Measurements from ENCODE around the gene FAM81B. TPM values are rescaled to one million over a fixed set of nuclear protein-coding genes. Genes with fewer than 3 reads are reported as not detected.

FAM81B gene
- polyA plus RNA-seq, 1 of the 3 experiments (the other 2 are of a cell fraction): 0.21 TPM

DNA sequence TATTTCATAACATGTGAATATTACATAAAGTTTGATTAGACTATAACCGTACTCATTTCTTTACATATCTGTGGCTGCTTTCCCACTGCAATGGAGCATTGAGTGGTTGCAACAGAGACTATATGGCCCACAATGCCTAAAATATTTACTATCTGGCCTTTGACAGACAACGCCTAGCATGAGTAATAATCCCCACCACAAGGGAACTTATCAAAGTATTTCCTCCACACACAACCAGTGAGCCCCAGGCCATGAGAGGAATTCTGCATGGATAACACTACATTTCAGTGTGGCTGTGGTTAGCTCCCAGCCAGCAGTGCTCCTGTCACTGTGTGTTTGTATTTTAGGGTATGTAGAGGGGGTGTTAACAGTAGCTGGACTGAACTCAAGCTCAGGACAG lies 54.8 kb downstream of the FAM81B start (continued):
- TF ChIP-seq, protein P1, sequence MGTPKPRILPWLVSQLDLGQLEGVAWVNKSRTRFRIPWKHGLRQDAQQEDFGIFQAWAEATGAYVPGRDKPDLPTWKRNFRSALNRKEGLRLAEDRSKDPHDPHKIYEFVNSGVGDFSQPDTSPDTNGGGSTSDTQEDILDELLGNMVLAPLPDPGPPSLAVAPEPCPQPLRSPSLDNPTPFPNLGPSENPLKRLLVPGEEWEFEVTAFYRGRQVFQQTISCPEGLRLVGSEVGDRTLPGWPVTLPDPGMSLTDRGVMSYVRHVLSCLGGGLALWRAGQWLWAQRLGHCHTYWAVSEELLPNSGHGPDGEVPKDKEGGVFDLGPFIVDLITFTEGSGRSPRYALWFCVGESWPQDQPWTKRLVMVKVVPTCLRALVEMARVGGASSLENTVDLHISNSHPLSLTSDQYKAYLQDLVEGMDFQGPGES (IDR thresholded peaks at IDR 0.05; ENCODE audit: low read depth, low read length): no peak
- no peak for TF ChIP-seq FOXJ3 (CRISPR knock-in tag; IDR thresholded peaks at IDR 0.05)

DNA sequence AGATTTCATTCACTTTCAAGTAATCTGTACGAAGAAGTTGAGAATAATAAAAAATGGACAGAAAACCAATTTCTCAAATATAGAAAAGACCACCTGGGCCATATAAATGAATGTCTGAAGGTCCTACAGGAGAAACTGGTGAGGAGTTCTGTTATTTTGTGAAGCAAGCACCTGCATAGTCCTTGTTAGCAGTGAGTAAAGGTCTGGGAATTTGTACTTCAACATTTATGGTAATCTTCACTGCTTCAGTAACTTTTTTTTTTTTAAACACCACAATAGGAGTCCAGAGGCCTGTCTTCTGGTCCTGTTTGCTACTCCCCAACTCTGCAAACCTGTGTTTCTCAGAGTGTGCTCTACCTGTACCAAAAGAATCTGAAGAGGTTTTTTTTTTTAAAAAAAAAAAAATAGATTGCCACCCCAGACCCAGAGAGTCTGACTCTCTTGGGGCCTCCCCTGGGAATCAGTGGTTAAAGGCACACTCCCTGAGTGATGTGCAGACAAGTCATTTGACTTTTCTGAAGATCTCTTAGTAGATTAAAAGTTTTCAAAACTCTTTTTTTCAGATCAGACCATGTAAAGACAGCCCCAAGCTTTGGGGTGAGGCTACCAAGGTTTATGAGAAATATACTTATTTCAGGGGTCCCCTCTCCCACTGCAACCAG lies 55.5 kb downstream of the FAM81B start:
- Histone ChIP-seq H3K9me3 (no peaks in the 10 kb centered on the region), H3K9ac (no peak overlapping the region), H3K4me1 (ENCODE audit: control insufficient read depth in 1 of 2, insufficient read depth in 2 of 2, low read depth in 1 of 2, low read length in 1 of 2) (no peaks in the 10 kb centered on the region), H3K27ac (ENCODE audit: low read depth in 2 of 2, low read length in 1 of 2) (no peak overlapping the region), H3K4me2 (no peak overlapping the region), H3F3A (replicated peaks; ENCODE audit: insufficient read depth) (no peaks in the 10 kb centered on the region), H4K20me1 (ENCODE audit: insufficient read depth) (no peaks in the 10 kb centered on the region), H2AFZ (ENCODE audit: low read depth) (no peak overlapping the region), H3K27me3 (ENCODE audit: insufficient read depth) (no peaks in the 10 kb centered on the region), H3K4me3 (ENCODE audit: low read depth in 2 of 2, low read length in 1 of 2) (no peak overlapping the region), H3K9me2 (no peaks in the 10 kb centered on the region), H3K79me2 (ENCODE audit: insufficient read depth) (no peaks in the 10 kb centered on the region), H3K36me3 (replicated peaks in 1 of 2; ENCODE audit: control insufficient read depth in 1 of 2, insufficient read depth in 2 of 2, low read length in 1 of 2) (peaks cover 0 to 4% of the 10 kb centered on the region in 2 experiments)
- 43% methylated on average over 1 of the region's 1 CpG for WGBS (ENCODE audit: low lambda C conversion rate)
- TF ChIP-seq RXRA (IDR thresholded peaks at IDR 0.05; ENCODE audit: borderline replicate concordance, low read depth) (no peak), MEF2A (IDR thresholded peaks at IDR 0.05; ENCODE audit: borderline replicate concordance, low read depth) (no peak)
- no peak for DNase-seq
- CTCF ChIA-PET: interaction anchor here (2.0 kb wide), 1 partner anchor 15 kb away, joined by 5 read pairs; no protein-coding TSS in a partner anchor
- POLR2A ChIA-PET: no interaction called here

DNA sequence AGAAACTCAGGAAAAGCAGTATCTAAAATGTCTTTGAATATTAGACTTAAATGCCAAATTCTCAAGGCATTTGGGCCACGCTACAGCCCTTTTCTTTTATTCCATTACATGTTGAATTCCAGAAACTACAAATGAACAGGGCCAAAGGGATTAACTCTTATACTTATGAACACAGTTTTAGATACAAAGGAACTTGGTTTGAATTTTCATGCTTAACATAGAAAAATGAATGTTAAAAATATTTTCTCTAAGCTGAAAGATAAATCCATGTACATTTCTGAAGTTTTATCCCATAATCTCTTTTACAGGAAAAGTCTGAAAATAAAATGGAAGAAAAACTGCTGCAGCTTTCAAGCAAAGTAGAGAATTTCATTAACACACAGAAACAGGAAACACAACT lies 56.8 kb downstream of the FAM81B start:
- no peak overlapping the region for H2AFZ ChIP-seq (ENCODE audit: low read depth)
- POLR2A ChIA-PET: no interaction called here

More for the DNA sequence above, 56.8 kb downstream of the FAM81B start:
- H3K4me3 ChIP-seq (ENCODE audit: low read depth in 2 of 2, low read length in 1 of 2): no peak overlapping the region
- CTCF ChIA-PET: interaction anchor here (2.0 kb wide), 1 partner anchor 14 kb away, joined by 5 read pairs; no protein-coding TSS in a partner anchor
- no peak overlapping the region for H3K27ac ChIP-seq (ENCODE audit: low read depth in 2 of 2, low read length in 1 of 2)
- peaks cover 0 to 4% of the 10 kb centered on the region in 2 experiments for H3K36me3 ChIP-seq (replicated peaks in 1 of 2; ENCODE audit: control insufficient read depth in 1 of 2, insufficient read depth in 2 of 2, low read length in 1 of 2)
- H3F3A ChIP-seq (replicated peaks; ENCODE audit: insufficient read depth): no peaks in the 10 kb centered on the region
- no peak for DNase-seq
- no peaks in the 10 kb centered on the region for H3K9me3 ChIP-seq
- H3K79me2 ChIP-seq (ENCODE audit: insufficient read depth): no peaks in the 10 kb centered on the region
- TF ChIP-seq FOXM1 (IDR thresholded peaks at IDR 0.05; ENCODE audit: low read depth): no peak
- no peak for TF ChIP-seq FOSL2 (IDR thresholded peaks at IDR 0.05; ENCODE audit: borderline replicate concordance, low read depth)
- no peak for TF ChIP-seq ELF1 (IDR thresholded peaks at IDR 0.05)
- TF ChIP-seq RAD21 (IDR thresholded peaks at IDR 0.05; ENCODE audit: low read length): no peak
- TF ChIP-seq, protein P2, sequence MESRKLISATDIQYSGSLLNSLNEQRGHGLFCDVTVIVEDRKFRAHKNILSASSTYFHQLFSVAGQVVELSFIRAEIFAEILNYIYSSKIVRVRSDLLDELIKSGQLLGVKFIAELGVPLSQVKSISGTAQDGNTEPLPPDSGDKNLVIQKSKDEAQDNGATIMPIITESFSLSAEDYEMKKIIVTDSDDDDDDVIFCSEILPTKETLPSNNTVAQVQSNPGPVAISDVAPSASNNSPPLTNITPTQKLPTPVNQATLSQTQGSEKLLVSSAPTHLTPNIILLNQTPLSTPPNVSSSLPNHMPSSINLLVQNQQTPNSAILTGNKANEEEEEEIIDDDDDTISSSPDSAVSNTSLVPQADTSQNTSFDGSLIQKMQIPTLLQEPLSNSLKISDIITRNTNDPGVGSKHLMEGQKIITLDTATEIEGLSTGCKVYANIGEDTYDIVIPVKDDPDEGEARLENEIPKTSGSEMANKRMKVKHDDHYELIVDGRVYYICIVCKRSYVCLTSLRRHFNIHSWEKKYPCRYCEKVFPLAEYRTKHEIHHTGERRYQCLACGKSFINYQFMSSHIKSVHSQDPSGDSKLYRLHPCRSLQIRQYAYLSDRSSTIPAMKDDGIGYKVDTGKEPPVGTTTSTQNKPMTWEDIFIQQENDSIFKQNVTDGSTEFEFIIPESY (IDR thresholded peaks at IDR 0.05; ENCODE audit: borderline replicate concordance, low read depth): no peak
- TF ChIP-seq NFIC (IDR thresholded peaks at IDR 0.05; ENCODE audit: borderline replicate concordance): no peak
- TF ChIP-seq FOXJ3 (CRISPR knock-in tag; IDR thresholded peaks at IDR 0.05): no peak
- no peak for TF ChIP-seq EP300 (IDR thresholded peaks at IDR 0.05; ENCODE audit: borderline replicate concordance in 1 of 2, low read depth in 1 of 2, low read length in 1 of 2)
- TF ChIP-seq MXI1 (IDR thresholded peaks at IDR 0.05; ENCODE audit: low read depth, low read length): no peak
- TF ChIP-seq TCF12 (IDR thresholded peaks at IDR 0.05): no peak
- TF ChIP-seq, protein P1 (IDR thresholded peaks at IDR 0.05; ENCODE audit: low read depth, low read length): no peak
- TF ChIP-seq TAF1 (IDR thresholded peaks at IDR 0.05; ENCODE audit: borderline replicate concordance, low read depth, low read length): no peak
- no peak for TF ChIP-seq NRF1 (IDR thresholded peaks at IDR 0.05; ENCODE audit: low read depth, low read length)
- TF ChIP-seq RFX5 (IDR thresholded peaks at IDR 0.05; ENCODE audit: low read length): no peak
- TF ChIP-seq, protein P3, sequence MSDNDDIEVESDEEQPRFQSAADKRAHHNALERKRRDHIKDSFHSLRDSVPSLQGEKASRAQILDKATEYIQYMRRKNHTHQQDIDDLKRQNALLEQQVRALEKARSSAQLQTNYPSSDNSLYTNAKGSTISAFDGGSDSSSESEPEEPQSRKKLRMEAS (IDR thresholded peaks at IDR 0.05; ENCODE audit: low read depth): no peak
- TF ChIP-seq GABPA (IDR thresholded peaks at IDR 0.05; ENCODE audit: low read depth): no peak
- no peak for TF ChIP-seq RCOR1 (IDR thresholded peaks at IDR 0.05; ENCODE audit: low read length)
- no peak for TF ChIP-seq RXRA (IDR thresholded peaks at IDR 0.05; ENCODE audit: borderline replicate concordance, low read depth)
- TF ChIP-seq, protein P4, sequence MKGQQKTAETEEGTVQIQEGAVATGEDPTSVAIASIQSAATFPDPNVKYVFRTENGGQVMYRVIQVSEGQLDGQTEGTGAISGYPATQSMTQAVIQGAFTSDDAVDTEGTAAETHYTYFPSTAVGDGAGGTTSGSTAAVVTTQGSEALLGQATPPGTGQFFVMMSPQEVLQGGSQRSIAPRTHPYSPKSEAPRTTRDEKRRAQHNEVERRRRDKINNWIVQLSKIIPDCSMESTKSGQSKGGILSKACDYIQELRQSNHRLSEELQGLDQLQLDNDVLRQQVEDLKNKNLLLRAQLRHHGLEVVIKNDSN (IDR thresholded peaks at IDR 0.05; ENCODE audit: borderline replicate concordance, low read depth): no peak
- H4K20me1 ChIP-seq (ENCODE audit: insufficient read depth): no peaks in the 10 kb centered on the region
- no peaks in the 10 kb centered on the region for H3K4me1 ChIP-seq (ENCODE audit: control insufficient read depth in 1 of 2, insufficient read depth in 2 of 2, low read depth in 1 of 2, low read length in 1 of 2)
- no peaks in the 10 kb centered on the region for H3K27me3 ChIP-seq (ENCODE audit: insufficient read depth)
- H3K9ac ChIP-seq: no peak overlapping the region
- H3K9me2 ChIP-seq: no peaks in the 10 kb centered on the region
- WGBS (ENCODE audit: low lambda C conversion rate): 87% methylated on average over 1 of the region's 1 CpG
- no peak overlapping the region for H3K4me2 ChIP-seq

Measured in SK-N-SH (cell line).